ENCODE results near the gene ZBTB20. TPM values are rescaled to one million over a fixed set of nuclear protein-coding genes. Genes with fewer than 3 reads are reported as not detected.

The ZBTB20 gene
- polyA plus RNA-seq, 1 donor from 2014 or later: 4.8 TPM

DNA sequence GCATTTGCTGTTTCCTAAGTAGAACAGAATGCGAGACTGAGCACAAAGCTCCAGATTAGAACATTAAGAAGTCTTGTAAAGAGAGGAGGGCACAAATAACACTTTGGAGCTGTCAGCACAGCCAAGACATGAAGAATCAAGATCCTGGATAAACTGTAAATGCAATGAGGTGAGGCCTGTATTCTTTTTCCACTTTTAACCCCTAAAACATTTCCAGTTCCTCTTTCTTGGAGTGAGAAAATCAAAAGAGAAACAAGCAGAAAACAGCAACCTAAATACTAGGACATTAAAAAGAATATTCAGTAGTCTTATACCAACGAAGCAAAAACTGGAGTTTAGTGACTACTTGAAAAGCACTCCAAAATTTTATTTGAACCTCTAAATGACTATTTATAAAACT is 204.3 kb downstream of the ZBTB20 start:
- H3K36me3 ChIP-seq (ENCODE audit: insufficient read depth, low read length): no peaks in the 10 kb centered on the region
- H2AFZ ChIP-seq (ENCODE audit: low read depth, low read length): no peak overlapping the region
- H3K9ac ChIP-seq (ENCODE audit: low read length): no peak overlapping the region
- no peak overlapping the region for H3K4me2 ChIP-seq (ENCODE audit: low read length)
- H4K20me1 ChIP-seq (ENCODE audit: insufficient read depth): no peaks in the 10 kb centered on the region
- H3K27me3 ChIP-seq (ENCODE audit: insufficient read depth, low read depth, low read length): no peaks in the 10 kb centered on the region
- no peaks in the 10 kb centered on the region for H3K79me2 ChIP-seq (replicated peaks; ENCODE audit: insufficient read depth, low read length)
- H3F3A ChIP-seq (ENCODE audit: insufficient read depth, low read length, poor library complexity, severe bottlenecking): no peaks in the 10 kb centered on the region
- no peaks in the 10 kb centered on the region for H3K9me2 ChIP-seq (ENCODE audit: insufficient read depth, low read length)
- H3K27ac ChIP-seq (ENCODE audit: low read length): no peak overlapping the region
- TF ChIP-seq SMC3 (conservative IDR thresholded peaks at IDR 0.05; ENCODE audit: poor library complexity) (no peak), RAD21 (conservative IDR thresholded peaks at IDR 0.05) (no peak), TAF1 (IDR thresholded peaks at IDR 0.05; ENCODE audit: low read depth) (no peak), EZH2 (IDR thresholded peaks at IDR 0.05; ENCODE audit: borderline replicate concordance, insufficient read depth, low read length, poor library complexity, severe bottlenecking) (no peak), MXI1 (conservative IDR thresholded peaks at IDR 0.05; ENCODE audit: poor library complexity, severe bottlenecking) (no peak), EP300 (conservative IDR thresholded peaks at IDR 0.05; ENCODE audit: poor library complexity, severe bottlenecking) (no peak), POLR2AphosphoS5 (IDR thresholded peaks at IDR 0.05) (no peak)
- TF ChIP-seq, protein P1, sequence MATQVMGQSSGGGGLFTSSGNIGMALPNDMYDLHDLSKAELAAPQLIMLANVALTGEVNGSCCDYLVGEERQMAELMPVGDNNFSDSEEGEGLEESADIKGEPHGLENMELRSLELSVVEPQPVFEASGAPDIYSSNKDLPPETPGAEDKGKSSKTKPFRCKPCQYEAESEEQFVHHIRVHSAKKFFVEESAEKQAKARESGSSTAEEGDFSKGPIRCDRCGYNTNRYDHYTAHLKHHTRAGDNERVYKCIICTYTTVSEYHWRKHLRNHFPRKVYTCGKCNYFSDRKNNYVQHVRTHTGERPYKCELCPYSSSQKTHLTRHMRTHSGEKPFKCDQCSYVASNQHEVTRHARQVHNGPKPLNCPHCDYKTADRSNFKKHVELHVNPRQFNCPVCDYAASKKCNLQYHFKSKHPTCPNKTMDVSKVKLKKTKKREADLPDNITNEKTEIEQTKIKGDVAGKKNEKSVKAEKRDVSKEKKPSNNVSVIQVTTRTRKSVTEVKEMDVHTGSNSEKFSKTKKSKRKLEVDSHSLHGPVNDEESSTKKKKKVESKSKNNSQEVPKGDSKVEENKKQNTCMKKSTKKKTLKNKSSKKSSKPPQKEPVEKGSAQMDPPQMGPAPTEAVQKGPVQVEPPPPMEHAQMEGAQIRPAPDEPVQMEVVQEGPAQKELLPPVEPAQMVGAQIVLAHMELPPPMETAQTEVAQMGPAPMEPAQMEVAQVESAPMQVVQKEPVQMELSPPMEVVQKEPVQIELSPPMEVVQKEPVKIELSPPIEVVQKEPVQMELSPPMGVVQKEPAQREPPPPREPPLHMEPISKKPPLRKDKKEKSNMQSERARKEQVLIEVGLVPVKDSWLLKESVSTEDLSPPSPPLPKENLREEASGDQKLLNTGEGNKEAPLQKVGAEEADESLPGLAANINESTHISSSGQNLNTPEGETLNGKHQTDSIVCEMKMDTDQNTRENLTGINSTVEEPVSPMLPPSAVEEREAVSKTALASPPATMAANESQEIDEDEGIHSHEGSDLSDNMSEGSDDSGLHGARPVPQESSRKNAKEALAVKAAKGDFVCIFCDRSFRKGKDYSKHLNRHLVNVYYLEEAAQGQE (IDR thresholded peaks at IDR 0.05; ENCODE audit: borderline replicate concordance): no peak
- TF ChIP-seq, protein P2, sequence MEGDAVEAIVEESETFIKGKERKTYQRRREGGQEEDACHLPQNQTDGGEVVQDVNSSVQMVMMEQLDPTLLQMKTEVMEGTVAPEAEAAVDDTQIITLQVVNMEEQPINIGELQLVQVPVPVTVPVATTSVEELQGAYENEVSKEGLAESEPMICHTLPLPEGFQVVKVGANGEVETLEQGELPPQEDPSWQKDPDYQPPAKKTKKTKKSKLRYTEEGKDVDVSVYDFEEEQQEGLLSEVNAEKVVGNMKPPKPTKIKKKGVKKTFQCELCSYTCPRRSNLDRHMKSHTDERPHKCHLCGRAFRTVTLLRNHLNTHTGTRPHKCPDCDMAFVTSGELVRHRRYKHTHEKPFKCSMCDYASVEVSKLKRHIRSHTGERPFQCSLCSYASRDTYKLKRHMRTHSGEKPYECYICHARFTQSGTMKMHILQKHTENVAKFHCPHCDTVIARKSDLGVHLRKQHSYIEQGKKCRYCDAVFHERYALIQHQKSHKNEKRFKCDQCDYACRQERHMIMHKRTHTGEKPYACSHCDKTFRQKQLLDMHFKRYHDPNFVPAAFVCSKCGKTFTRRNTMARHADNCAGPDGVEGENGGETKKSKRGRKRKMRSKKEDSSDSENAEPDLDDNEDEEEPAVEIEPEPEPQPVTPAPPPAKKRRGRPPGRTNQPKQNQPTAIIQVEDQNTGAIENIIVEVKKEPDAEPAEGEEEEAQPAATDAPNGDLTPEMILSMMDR (IDR thresholded peaks at IDR 0.05; ENCODE audit: poor library complexity, severe bottlenecking): no peak
- H3K4me3 ChIP-seq (ENCODE audit: low read length): no peak overlapping the region
- H3K9me3 ChIP-seq (ENCODE audit: low read length): no peaks in the 10 kb centered on the region

DNA sequence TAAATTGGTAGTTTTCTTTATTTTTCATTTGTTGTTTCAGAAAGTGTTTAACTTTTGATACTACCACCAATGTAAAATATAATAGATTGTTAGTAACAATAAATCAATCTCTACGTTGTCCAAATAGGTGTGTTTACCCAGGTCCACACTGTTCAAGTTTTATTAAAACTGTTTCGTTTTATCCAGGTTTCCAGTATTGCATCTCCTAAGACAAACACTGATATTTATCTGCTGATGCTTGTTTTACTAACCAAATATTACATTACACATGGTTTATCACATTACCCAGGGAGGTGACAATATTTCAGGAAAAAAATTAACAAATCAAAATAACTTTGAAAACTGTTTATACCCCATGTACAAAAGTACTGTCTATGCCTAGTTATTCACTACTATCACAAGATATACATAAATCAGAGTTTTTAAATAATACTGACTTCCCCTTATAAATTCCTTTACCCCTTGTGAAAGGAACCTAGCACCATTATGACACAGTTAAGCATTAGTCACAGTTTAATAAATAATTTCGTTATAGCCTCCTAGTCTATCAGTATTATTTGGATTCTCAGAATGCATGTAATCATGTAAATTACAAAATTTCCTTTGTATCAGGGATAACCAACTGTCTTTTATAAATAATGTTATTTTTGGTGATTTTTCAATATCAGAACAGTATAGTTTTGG is 205.3 kb downstream of the ZBTB20 start:
- Histone ChIP-seq H3K9ac (ENCODE audit: low read length) (no peak overlapping the region), H4K20me1 (ENCODE audit: insufficient read depth) (no peaks in the 10 kb centered on the region), H3K9me2 (ENCODE audit: insufficient read depth, low read length) (no peaks in the 10 kb centered on the region), H3K4me3 (ENCODE audit: low read length) (no peak overlapping the region), H3K4me2 (ENCODE audit: low read length) (no peak overlapping the region), H3K27ac (ENCODE audit: low read length) (no peak overlapping the region), H3K79me2 (replicated peaks; ENCODE audit: insufficient read depth, low read length) (no peaks in the 10 kb centered on the region), H3K9me3 (ENCODE audit: low read length) (no peaks in the 10 kb centered on the region), H3F3A (ENCODE audit: insufficient read depth, low read length, poor library complexity, severe bottlenecking) (no peaks in the 10 kb centered on the region), H2AFZ (ENCODE audit: low read depth, low read length) (no peak overlapping the region), H3K27me3 (ENCODE audit: insufficient read depth, low read depth, low read length) (no peaks in the 10 kb centered on the region), H3K36me3 (ENCODE audit: insufficient read depth, low read length) (no peaks in the 10 kb centered on the region)
- no peak for TF ChIP-seq EZH2 (IDR thresholded peaks at IDR 0.05; ENCODE audit: borderline replicate concordance, insufficient read depth, low read length, poor library complexity, severe bottlenecking)
- TF ChIP-seq RAD21 (conservative IDR thresholded peaks at IDR 0.05): no peak
- no peak for TF ChIP-seq POLR2AphosphoS5 (IDR thresholded peaks at IDR 0.05)
- no peak for TF ChIP-seq TAF1 (IDR thresholded peaks at IDR 0.05; ENCODE audit: low read depth)
- TF ChIP-seq, protein P1 (IDR thresholded peaks at IDR 0.05; ENCODE audit: borderline replicate concordance): no peak
- no peak for TF ChIP-seq MXI1 (conservative IDR thresholded peaks at IDR 0.05; ENCODE audit: poor library complexity, severe bottlenecking)
- TF ChIP-seq, protein P2 (IDR thresholded peaks at IDR 0.05; ENCODE audit: poor library complexity, severe bottlenecking): no peak
- TF ChIP-seq EP300 (conservative IDR thresholded peaks at IDR 0.05; ENCODE audit: poor library complexity, severe bottlenecking): no peak
- no peak for TF ChIP-seq SMC3 (conservative IDR thresholded peaks at IDR 0.05; ENCODE audit: poor library complexity)

All from neural cell (in vitro differentiated cells).